K562 (cell line): ENCODE measurements around the gene PLAC8L1.

Experiments
- BCOR ChIP-seq: fragments of 450-650 bp; IDR thresholded peaks from 2 replicates; pipeline ENCODE4 v1.6.1; 2016
- CHD7 ChIP-seq: fragments of 200-600 bp; sonication (generic); IDR thresholded peaks from one replicate; pipeline ENCODE4 v1.6.1; 2012; ENCODE audit warnings: mild to moderate bottlenecking, low read depth, low read length, inconsistent platforms
- CTCF ChIP-seq, 3 experiments: IDR thresholded peaks in 2 of 3; conservative IDR thresholded peaks in 1 of 3; 2 replicates each; pipeline ENCODE4 v1.5.1; 2011 to 2012; ENCODE audit warnings: low read length in 3 of 3, mild to moderate bottlenecking in 3 of 3, control low read depth in 2 of 3, improper control_type of control experiment in 1 of 3, inconsistent platforms in 1 of 3, low read depth in 1 of 3, mixed read lengths in 1 of 3, moderate library complexity in 1 of 3; ENCODE audit not compliant: insufficient read depth in 2 of 3
- E2F3 ChIP-seq: fragments of 250-450 bp; sonication (Bioruptor Pico); IDR thresholded peaks from 2 replicates; pipeline ENCODE4 v1.4.0; 2020; ENCODE audit warnings: mild to moderate bottlenecking
- HDGF ChIP-seq: fragments of 450-650 bp; IDR thresholded peaks from 2 replicates; pipeline ENCODE4 v1.6.1; 2016
- MECOM ChIP-seq: fragments of 250-450 bp; sonication (Bioruptor Pico); IDR thresholded peaks from 2 replicates; pipeline ENCODE4 v1.8.0; 2022; ENCODE audit warnings: inconsistent platforms
- MYC ChIP-seq, 2 experiments: fragments of 250-450 bp in 1 of 2; sonication (Bioruptor Pico) in 1 of 2; IDR thresholded peaks; 2 replicates each; pipeline versions ENCODE4 v1.5.1 to v1.6.1; 2012 to 2021; ENCODE audit warnings: low read depth in 2 of 2, borderline replicate concordance in 1 of 2, improper control_type of control experiment in 1 of 2, low read length in 1 of 2, mild to moderate bottlenecking in 1 of 2, moderate library complexity in 1 of 2
- RB1 ChIP-seq: fragments of 450-650 bp; IDR thresholded peaks from 2 replicates; pipeline ENCODE4 v1.6.1; 2017; ENCODE audit warnings: low read depth, mild to moderate bottlenecking
- SNIP1 ChIP-seq: fragments of 450-650 bp; IDR thresholded peaks from 2 replicates; pipeline ENCODE4 v1.7.1; 2017; ENCODE audit warnings: low read depth, mild to moderate bottlenecking
- USF1 ChIP-seq: sonication (generic); formaldehyde crosslinking; IDR thresholded peaks from 2 replicates; pipeline ENCODE4 v1.9.0; 2022; ENCODE audit warnings: mild to moderate bottlenecking, missing genetic modification reagents
- ZKSCAN1 ChIP-seq: fragments of 150-350 bp; IDR thresholded peaks from 2 replicates; pipeline ENCODE4 v1.6.1; 2016; ENCODE audit warnings: low read depth, low read length

- TF ChIP-seq MYC (IDR thresholded peaks at IDR 0.05; ENCODE audit: low read depth, low read length) (no peak), MYC (CRISPR knock-in tag; IDR thresholded peaks at IDR 0.05; ENCODE audit: borderline replicate concordance, low read depth) (no peak), BCOR (no peak), USF1 (CRISPR knock-in tag) (no peak), CTCF (IDR thresholded peaks at IDR 0.05 in 2 of 3, conservative IDR thresholded peaks at IDR 0.05 in 1 of 3; ENCODE audit: insufficient read depth in 2 of 3, low read depth in 1 of 3, low read length in 3 of 3) (no peak), MECOM (no peak), E2F3 (no peak), SNIP1 (no peak), HDGF (no peak), ZKSCAN1 (no peak), RB1 (no peak), CHD7 (no peak)
Observed at GRCh38 chr5:146072595-146072994, 32.8 kb downstream of the PLAC8L1 start.
